Right ventricle myocardium inferior (tissue), 1 donor: ENCODE measurements around the gene IL2RG. TPM values are rescaled to one million over a fixed set of nuclear protein-coding genes. Genes with fewer than 3 reads are reported as not detected.

Experiments used
- ATAC-seq: fragments of 200-7000 bp; cut with Tn5 transposase; one replicate; pipeline ENCODE4 v1.9.1; 2020; ENCODE audit warnings: mild to moderate bottlenecking, moderate library complexity
- DNase-seq: peaks from one replicate; pipeline ENCODE4 v3.0.0; 2021; ENCODE audit errors: missing footprints
- intact Hi-C: fragments of 100-400 bp; cut with DNase I; formaldehyde crosslinking; loops from one replicate; pipeline ENCODE4 v1.11.0; 2022
- total RNA-seq: library from RNA; stranded (reverse); fragmentation: NEBNext Ultra II Directional; extraction: Animal tissue kit (Norgen Biotek cat#: 25700); gene quantifications from one replicate; pipeline ENCODE4 v1.2.1, GENCODE V29; 2021
- donor health status: DM: no; HTN: yes; CAD: no; lungs with severe emphysema.

Gene IL2RG
- total RNA-seq, 1 donor from 2014 or later: 2.8 TPM

DNA sequence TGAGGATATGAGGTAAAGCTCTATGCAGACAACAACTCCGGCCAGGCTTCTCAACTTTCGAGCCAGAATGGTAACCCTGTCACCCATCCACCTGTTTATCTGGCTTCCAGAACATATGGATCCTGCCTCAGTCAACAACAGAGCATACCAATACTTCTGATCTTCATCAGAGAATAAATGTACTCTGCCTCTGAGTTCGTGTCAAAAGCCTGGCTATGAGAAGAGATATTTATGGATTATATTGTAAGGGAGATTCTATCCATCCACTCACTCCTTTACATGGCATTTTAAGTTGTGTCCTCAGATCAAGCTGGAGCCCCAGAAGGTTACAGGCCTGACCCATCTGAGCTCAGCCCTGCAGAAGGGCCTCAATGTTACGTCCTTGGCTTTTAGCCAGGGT is 25.5 kb downstream of the IL2RG start:
- ATAC-seq (no peak), DNase-seq (no peak)
- intact Hi-C loops: no loop called here

DNA sequence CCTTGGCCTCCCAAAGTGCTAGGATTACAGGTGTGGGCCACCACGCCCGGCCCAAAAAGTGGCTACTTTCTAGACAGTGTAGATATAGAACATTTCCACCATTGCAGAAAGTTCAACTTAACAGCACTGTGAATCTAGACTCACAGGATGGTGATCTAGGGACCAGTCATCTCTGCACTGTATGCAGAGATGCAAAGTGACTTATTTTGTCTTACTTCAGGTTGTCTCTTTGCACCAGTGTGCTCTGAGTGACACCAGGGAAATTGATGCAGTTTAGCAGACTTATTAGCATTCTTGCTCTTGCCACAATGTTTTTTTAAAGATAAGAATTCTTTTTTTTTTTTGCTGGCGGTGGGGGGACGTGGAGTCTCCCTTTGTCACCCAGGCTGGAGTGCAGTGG is 28.6 kb downstream of the IL2RG start:
- ATAC-seq (no peak), DNase-seq (no peak)
- intact Hi-C loops: no loop called here

DNA sequence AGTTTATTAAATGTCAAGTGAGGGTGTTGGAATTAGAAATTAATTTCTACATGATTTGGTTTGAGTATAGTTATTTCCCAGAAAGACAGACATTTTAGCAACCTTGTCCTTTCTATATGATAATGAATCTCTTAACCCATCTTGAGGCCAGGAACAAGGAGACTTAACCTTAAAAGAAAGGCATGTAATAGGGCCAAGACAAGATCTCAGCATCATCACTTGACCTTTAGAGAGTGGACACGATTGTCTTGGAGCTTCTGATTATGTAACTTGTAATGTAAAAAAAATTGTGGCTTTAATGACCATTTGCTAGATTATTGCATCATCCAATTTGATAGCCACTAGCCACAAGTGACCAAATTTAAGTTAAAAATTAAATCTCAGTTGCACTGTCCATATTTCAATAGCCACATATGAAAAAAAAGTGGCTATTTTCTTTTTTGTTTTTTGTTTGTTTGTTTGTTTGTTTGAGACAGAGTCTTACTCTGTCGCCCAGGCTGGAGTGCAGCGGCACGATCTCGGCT is 29.2 kb downstream of the IL2RG start:
- ATAC-seq: no peak
- no peak for DNase-seq
- intact Hi-C loops: no loop called here

DNA sequence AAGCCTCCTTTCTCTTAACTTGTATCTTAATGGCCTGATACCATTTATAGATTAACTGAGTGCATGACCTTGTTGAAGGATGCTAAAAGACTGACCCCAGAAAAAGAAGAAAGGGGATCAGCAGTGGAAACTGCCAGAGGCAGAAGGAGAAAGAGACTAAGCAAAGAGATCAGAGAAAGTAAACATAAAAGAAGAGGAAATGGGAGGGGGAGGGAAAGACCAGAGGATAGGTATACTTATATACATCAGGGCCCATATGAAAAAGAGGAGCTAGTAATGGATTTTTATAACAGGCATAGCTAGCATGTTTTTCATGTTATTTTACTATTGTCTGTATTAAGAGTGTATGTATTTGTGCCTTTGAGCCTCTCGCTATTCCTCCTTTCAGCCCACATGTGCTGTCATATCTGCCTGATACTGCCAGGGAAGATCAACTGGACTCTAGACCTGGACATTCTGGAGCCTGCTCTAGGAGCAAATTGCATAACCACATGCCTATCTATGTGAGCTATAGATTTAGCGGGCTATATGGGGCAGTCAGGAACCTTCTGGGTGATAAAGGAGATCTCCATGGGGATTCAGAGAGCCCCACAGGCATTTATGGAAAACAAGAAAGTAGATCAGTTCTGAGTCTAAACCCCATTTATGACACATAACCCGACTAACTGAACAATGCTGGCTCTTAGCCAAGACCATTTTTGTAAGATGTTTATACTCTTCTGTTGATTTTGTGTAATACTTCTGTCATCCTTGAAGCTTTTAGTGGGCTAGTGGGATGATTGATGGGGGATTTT is 29.9 kb downstream of the IL2RG start:
- intact Hi-C loops: no loop called here
- ATAC-seq (no peak), DNase-seq (no peak)

DNA sequence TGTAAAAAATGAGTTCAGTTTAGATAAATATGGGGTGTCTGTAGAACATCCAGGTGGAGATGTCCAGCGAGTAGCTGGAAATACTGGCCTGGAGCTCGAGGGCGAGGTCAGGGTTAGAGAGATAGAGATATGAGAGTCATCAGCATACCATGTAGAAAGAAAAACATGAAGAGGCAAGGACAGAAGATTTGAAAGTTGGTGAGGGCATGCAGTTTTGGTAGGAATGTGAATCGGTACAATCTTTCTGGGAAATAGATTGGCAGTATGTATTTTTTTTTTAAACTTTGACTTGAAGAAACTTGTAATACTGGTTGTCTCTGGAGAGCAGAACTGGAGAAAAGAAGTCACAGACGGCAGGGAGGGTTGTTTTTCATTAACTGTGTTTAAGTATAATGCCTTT is 40.8 kb downstream of the IL2RG start:
- ATAC-seq (no peak), DNase-seq (no peak)
- intact Hi-C loops: no loop called here

DNA sequence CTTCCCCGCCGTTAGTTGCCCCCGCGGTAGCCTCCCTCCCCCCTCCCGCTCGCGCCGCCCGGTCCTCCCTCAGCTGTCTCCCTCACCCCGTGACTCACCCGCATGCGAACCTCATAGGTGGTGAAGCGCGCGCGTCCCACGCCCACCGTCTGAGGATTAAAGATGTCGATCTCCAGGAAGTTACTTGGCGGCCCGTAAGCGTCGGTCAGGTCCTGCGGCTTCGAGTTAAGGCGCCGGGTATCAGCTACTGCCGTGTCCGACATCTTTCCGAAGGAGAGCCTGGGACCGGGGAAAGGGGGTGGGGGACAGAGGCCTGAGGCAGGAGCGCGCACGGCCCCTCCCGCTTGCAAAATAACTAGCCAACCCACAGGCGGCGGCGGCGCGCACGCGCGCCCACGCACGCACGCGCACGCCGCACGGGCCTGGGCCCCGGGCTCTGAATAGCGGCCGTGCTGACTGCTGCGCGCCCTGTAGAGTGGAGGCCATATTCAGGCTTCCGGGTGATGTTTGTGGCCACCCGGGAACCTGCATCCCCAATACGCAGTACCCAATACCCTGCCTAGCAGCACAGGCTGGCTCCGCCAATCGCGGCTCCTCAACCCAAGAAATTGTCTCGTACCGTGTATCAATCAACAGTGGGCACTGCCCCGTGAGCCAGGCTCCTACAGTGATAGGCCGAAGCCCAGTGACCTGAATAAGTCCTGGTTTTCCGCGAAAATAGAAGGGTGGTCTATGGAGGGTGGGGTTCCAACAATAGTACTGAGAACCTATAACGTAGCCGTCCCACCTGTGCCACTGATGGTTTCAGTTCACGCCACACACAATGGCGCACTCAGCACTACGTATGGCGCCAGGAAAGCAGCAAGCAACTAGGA is 43.1 kb downstream of the IL2RG start, which contains the start of gene SNX12:
Gene SNX12, minus strand, starts transcription at position 291 of the 875 bp plus-strand sequence. Its CDS starts 28 bp downstream, at position 263.
- ATAC-seq (peak; percentile 100), DNase-seq (peak; percentile 92)

DNA sequence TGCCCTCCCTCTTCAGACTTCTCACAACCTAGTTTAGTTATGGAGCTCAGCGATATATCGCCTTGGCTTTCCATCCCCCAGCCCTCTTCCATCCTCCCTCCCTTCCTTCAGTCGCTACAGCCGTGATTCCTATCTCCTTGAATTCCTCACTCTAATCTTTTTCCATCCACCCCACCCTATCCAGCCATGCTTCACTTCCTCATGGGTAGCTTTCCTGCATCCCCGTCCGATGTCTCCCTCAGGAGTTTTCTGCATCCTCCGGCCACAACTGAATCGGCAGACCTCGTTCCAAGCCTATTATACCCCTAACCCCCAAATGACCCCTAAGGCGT is 43.7 kb downstream of the IL2RG start:
- DNase-seq: no peak

More for the DNA sequence above, 43.1 kb downstream of the IL2RG start, which contains the start of gene SNX12:
- intact Hi-C loops: loop anchor here (1.0 to 2.0 kb wide), 2 partner anchors 27 to 114 kb away; partner anchors contain the start of gene FOXO4

DNA sequence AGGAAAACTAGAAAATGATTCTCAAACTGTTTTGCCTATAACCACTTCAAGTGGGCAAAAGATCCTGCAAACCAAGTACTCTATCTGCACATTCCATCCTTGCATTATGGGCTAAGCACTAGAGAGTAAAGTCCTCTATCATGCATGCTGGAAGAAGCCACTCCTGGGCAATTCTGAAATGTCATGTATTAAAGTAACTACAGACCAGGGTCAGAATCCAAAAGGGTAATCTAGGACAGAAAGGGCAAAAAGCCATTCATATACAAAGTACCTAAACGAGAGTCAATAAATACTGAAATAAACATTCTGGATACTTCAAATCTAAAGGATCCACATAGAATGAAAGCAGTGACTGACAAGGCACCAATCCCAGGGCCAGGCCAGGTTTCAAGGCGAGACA is 44.3 kb downstream of the IL2RG start:
- DNase-seq (no peak), ATAC-seq (no peak)
- intact Hi-C loops: no loop called here

More for the DNA sequence above, 43.7 kb downstream of the IL2RG start:
- intact Hi-C loops: loop anchor here (1.0 to 2.0 kb wide), 2 partner anchors 27 to 115 kb away; partner anchors contain the start of gene FOXO4
- ATAC-seq: no peak

- ATAC-seq (no peak), DNase-seq (no peak)
- intact Hi-C loops: no loop called here
These were observed 51.2 kb downstream of the IL2RG start for GRCh38 chrX:71060127-71060526.

GRCh38 chrX:71057848-71058530 is 53.4 kb downstream of the IL2RG start:
- no peak for ATAC-seq
- intact Hi-C loops: no loop called here

More at GRCh38 chrX:71057848-71058530, 53.4 kb downstream of the IL2RG start:
- DNase-seq: no peak

Other genes starting within 250 kb of the IL2RG start
- gene TEX11, start 202.9 kb downstream of the IL2RG start, total RNA-seq: not detected
- not detected for gene SLC7A3, start 180.5 kb downstream of the IL2RG start, total RNA-seq
- gene SNX12, start 43.2 kb downstream of the IL2RG start, total RNA-seq: 49.5 TPM
- 52.7 TPM for gene FOXO4, start 15.7 kb downstream of the IL2RG start, total RNA-seq
- not detected for gene CXorf65, start 4.8 kb downstream of the IL2RG start, total RNA-seq
- gene MED12, start 7.0 kb upstream of the IL2RG start, total RNA-seq: 19.4 TPM
- 0.49 TPM for gene NLGN3, start 33.3 kb upstream of the IL2RG start, total RNA-seq
- not detected for gene GJB1, start 111.6 kb upstream of the IL2RG start, total RNA-seq
- gene ZMYM3, start 142.6 kb upstream of the IL2RG start, total RNA-seq: 14.2 TPM
- 120 TPM for gene NONO, start 172.1 kb upstream of the IL2RG start, total RNA-seq
- 105 TPM for gene ITGB1BP2, start 190.2 kb upstream of the IL2RG start, total RNA-seq